ENCODE measurements around the gene ATP8A2.

The ATP8A2 gene

DNA sequence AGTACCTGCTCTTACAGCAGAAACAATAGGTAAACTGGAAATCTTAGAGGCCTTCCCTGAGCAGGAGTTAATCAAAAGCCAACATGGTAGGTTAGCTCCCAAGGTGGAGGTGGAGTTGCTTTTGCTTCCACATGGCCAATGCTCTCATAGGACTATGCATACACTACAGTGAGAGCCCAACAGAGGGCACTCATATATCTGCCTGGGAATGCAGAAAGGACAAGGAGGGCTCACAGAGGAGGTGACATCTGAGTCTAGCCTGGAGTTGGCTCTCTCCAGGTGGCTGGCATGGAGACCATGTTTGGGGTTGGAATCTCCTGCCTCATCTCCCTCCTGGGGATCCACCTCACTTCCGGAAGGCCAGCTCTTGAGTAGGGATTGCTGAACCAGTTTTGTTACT lies 34.6 kb downstream of the ATP8A2 start:
- no peak overlapping the region for H3K27ac ChIP-seq
- TF ChIP-seq, protein P1, sequence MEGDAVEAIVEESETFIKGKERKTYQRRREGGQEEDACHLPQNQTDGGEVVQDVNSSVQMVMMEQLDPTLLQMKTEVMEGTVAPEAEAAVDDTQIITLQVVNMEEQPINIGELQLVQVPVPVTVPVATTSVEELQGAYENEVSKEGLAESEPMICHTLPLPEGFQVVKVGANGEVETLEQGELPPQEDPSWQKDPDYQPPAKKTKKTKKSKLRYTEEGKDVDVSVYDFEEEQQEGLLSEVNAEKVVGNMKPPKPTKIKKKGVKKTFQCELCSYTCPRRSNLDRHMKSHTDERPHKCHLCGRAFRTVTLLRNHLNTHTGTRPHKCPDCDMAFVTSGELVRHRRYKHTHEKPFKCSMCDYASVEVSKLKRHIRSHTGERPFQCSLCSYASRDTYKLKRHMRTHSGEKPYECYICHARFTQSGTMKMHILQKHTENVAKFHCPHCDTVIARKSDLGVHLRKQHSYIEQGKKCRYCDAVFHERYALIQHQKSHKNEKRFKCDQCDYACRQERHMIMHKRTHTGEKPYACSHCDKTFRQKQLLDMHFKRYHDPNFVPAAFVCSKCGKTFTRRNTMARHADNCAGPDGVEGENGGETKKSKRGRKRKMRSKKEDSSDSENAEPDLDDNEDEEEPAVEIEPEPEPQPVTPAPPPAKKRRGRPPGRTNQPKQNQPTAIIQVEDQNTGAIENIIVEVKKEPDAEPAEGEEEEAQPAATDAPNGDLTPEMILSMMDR (IDR thresholded peaks at IDR 0.05) = peak; percentile 23; the same call in 1 of the 2 replicates
- TF ChIP-seq ZFX (IDR thresholded peaks at IDR 0.05; ENCODE audit: borderline replicate concordance) = no peak

DNA sequence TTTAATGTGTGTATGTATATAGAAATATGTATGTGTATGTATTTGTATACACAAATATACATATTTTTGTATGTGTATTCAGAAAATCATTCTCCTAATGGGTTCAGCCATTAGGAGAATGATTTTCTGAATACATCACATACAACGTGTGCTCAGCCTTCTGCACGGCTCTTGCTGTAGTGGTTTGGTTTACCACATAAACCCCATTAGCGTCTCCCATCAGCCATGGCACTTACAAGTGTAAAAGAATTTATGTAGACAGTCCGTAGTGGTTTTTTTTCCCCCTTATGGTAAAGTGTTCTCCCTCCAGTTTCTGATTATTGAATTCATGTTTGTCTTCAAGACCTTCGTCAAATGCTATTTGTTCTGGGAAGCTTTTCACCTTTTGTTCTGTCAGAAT lies 38.2 kb downstream of the ATP8A2 start:
- no peak overlapping the region for H3K27ac ChIP-seq
- TF ChIP-seq ZFX (IDR thresholded peaks at IDR 0.05; ENCODE audit: borderline replicate concordance) = no peak
- TF ChIP-seq, protein P1 (IDR thresholded peaks at IDR 0.05) = no peak

GRCh38 chr13:25415241-25415640 lies 43.5 kb downstream of the ATP8A2 start:
- no peak for TF ChIP-seq ZFX (IDR thresholded peaks at IDR 0.05; ENCODE audit: borderline replicate concordance)
- TF ChIP-seq, protein P1 (IDR thresholded peaks at IDR 0.05) = no peak
- H3K27ac ChIP-seq = no peak overlapping the region

DNA sequence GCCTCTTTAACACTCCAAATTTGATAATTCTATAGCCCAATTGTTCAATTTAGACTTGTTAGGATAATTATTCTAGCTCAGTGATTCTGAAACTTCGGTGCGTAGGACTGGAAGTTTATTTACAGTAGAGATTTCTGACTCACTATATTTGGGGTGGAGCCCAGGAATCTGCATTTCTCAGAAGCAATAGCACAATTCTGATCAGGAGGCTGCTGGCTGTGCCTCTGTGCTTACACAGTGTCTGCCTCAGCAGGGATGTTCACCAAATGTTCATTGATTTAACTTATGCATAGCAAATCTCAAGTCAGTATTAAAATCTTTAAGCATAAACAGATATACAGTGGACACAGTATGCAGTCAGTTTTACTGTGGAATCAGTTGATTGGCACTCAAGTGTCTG lies 45.8 kb downstream of the ATP8A2 start:
- TF ChIP-seq ZFX (IDR thresholded peaks at IDR 0.05; ENCODE audit: borderline replicate concordance) = no peak
- TF ChIP-seq, protein P1 (IDR thresholded peaks at IDR 0.05) = no peak
- no peak overlapping the region for H3K27ac ChIP-seq

GRCh38 chr13:25420161-25420560 lies 48.4 kb downstream of the ATP8A2 start:
- TF ChIP-seq ZFX (IDR thresholded peaks at IDR 0.05; ENCODE audit: borderline replicate concordance) = no peak
- TF ChIP-seq, protein P1 (IDR thresholded peaks at IDR 0.05) = no peak
- H3K27ac ChIP-seq = no peak overlapping the region

- H3K27ac ChIP-seq = no peak overlapping the region
- TF ChIP-seq ZFX (IDR thresholded peaks at IDR 0.05; ENCODE audit: borderline replicate concordance) = no peak
- TF ChIP-seq, protein P1 (IDR thresholded peaks at IDR 0.05) = no peak
Observed at GRCh38 chr13:25421612-25422011, 49.8 kb downstream of the ATP8A2 start.

DNA sequence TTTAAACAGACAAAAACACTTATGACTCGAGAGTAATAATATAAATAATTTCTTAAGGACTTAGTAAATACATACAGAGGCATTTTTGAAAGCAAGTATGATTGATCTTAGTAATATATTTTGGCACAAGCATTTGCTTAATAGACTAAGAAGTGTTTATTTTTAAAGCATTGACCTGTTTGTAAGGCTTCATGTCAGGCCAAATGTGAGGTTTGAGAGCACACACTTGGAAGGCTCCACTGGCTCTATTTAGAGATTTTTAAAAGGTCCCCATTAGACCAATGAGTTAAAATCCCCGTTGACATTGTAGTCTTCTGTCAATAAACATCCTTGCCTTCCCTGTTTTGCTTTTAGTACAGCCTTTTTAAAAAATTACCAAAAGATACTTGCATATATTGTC lies 50.4 kb downstream of the ATP8A2 start:
- no peak overlapping the region for H3K27ac ChIP-seq
- no peak for TF ChIP-seq ZFX (IDR thresholded peaks at IDR 0.05; ENCODE audit: borderline replicate concordance)
- TF ChIP-seq, protein P1 (IDR thresholded peaks at IDR 0.05) = no peak

Measured in 22Rv1 (cell line).